HEK293 (cell line): ENCODE data around the gene RAB11FIP3.
A peak's percentile ranks its signal among the peaks of the same experiment; 100 is the strongest.

Experiments
- CTCF ChIA-PET: fragments of 350-600 bp; formaldehyde crosslinking; extraction: SDS; loops from one replicate; lab custom pipeline; 2021; ENCODE audit warnings: antibody characterized with exemption; lab: Yijun Ruan, JAX
- POLR2A ChIA-PET: fragments of 300-600 bp; formaldehyde crosslinking; extraction: SDS; loops from one replicate; lab custom pipeline; 2020; ENCODE audit warnings: antibody characterized with exemption, inconsistent platforms; lab: Yijun Ruan, JAX
- H3K27ac ChIP-seq: fragments of 200-500 bp; sonication (Bioruptor generic); 2 replicates; pipeline ENCODE4 v1.5.1; 2014; ENCODE audit warnings: low read depth, low read length, control low read depth, inconsistent platforms; ENCODE audit errors: extremely low read depth
- H3K36me3 ChIP-seq, 2 experiments: fragments of 200-500 bp in 1 of 2; sonication (Bioruptor generic) in 1 of 2; 1 replicate in 1 of 2; 2 replicates in 1 of 2; pipeline ENCODE4 v1.5.1; 2014 to 2017; ENCODE audit warnings: inconsistent platforms in 2 of 2, low read length in 2 of 2; ENCODE audit not compliant: control insufficient read depth in 2 of 2, insufficient read depth in 1 of 2
- H3K4me1 ChIP-seq: fragments of 200-500 bp; sonication (Bioruptor generic); 2 replicates; pipeline ENCODE4 v1.5.1; 2014; ENCODE audit warnings: mild to moderate bottlenecking, low read length, inconsistent platforms; ENCODE audit not compliant: control insufficient read depth, insufficient read depth
- H3K4me3 ChIP-seq: 2 replicates; pipeline ENCODE4 v1.5.1; 2011; ENCODE audit warnings: low read depth, mild to moderate bottlenecking, control low read depth, low read length, moderate library complexity
- H3K9me3 ChIP-seq: fragments of 200-500 bp; sonication (Bioruptor generic); 2 replicates; pipeline ENCODE4 v1.5.1; 2014; ENCODE audit warnings: low read depth, low read length, inconsistent platforms; ENCODE audit not compliant: control insufficient read depth, insufficient read depth
- BCL11A ChIP-seq: fragments of 450-650 bp; formaldehyde crosslinking; IDR thresholded peaks from 2 replicates; pipeline ENCODE4 v1.5.1; 2016; ENCODE audit warnings: low read depth, missing biosample characterization, missing genetic modification characterization
- HOXA7 ChIP-seq: sonication (generic); formaldehyde crosslinking; IDR thresholded peaks from 2 replicates; pipeline ENCODE4 v1.8.1; 2022; ENCODE audit warnings: missing genetic modification reagents, borderline replicate concordance
- KLF1 ChIP-seq: fragments of 450-650 bp; formaldehyde crosslinking; IDR thresholded peaks from 2 replicates; pipeline ENCODE4 v1.5.1; 2016; ENCODE audit warnings: missing biosample characterization, missing genetic modification characterization
- KLF10 ChIP-seq: fragments of 450-650 bp; IDR thresholded peaks from 2 replicates; pipeline ENCODE4 v1.5.1; 2018; ENCODE audit warnings: missing biosample characterization, mild to moderate bottlenecking, missing genetic modification characterization
- OSR2 ChIP-seq: fragments of 450-650 bp; formaldehyde crosslinking; IDR thresholded peaks from 2 replicates; pipeline ENCODE4 v1.5.1; 2016; ENCODE audit warnings: missing biosample characterization, missing genetic modification characterization
- TCF7L2 ChIP-seq: IDR thresholded peaks from 2 replicates; pipeline ENCODE4 v1.6.1; 2011; ENCODE audit warnings: low read depth, mild to moderate bottlenecking, inconsistent platforms, low read length, moderate library complexity, borderline replicate concordance
- ZFP69B ChIP-seq: fragments of 450-650 bp; formaldehyde crosslinking; IDR thresholded peaks from 2 replicates; pipeline ENCODE4 v1.5.1; 2016; ENCODE audit warnings: missing biosample characterization, missing genetic modification characterization
- ZNF138 ChIP-seq: fragments of 450-650 bp; formaldehyde crosslinking; IDR thresholded peaks from 2 replicates; pipeline ENCODE4 v1.5.1; 2016; ENCODE audit warnings: missing biosample characterization, missing genetic modification characterization, borderline replicate concordance
- ZNF155 ChIP-seq: fragments of 450-650 bp; formaldehyde crosslinking; IDR thresholded peaks from 2 replicates; pipeline ENCODE4 v1.5.1; 2016; ENCODE audit warnings: missing biosample characterization, missing genetic modification characterization
- ZNF274 ChIP-seq, 2 experiments: fragments of 200-500 bp in 1 of 2; fragments of 450-650 bp in 1 of 2; sonication (Bioruptor generic) in 1 of 2; formaldehyde crosslinking in 1 of 2; IDR thresholded peaks; 2 replicates each; pipeline versions ENCODE4 v1.5.1 to v1.6.1; 2014 to 2016; ENCODE audit warnings: borderline replicate concordance in 1 of 2, inconsistent platforms in 1 of 2, low read length in 1 of 2, missing biosample characterization in 1 of 2, missing genetic modification characterization in 1 of 2
- ZNF292 ChIP-seq: fragments of 450-650 bp; formaldehyde crosslinking; IDR thresholded peaks from 2 replicates; pipeline ENCODE4 v1.5.1; 2016; ENCODE audit warnings: low read depth, missing biosample characterization, missing genetic modification characterization, borderline replicate concordance
- ZNF311 ChIP-seq: fragments of 450-650 bp; formaldehyde crosslinking; IDR thresholded peaks from 2 replicates; pipeline ENCODE4 v1.5.1; 2017; ENCODE audit warnings: missing biosample characterization, missing genetic modification characterization, borderline replicate concordance
- ZNF600 ChIP-seq: fragments of 450-650 bp; formaldehyde crosslinking; IDR thresholded peaks from 2 replicates; pipeline ENCODE4 v1.5.1; 2016; ENCODE audit warnings: missing biosample characterization, missing genetic modification characterization
- ZNF658 ChIP-seq: fragments of 450-650 bp; formaldehyde crosslinking; IDR thresholded peaks from 2 replicates; pipeline ENCODE4; 2016; ENCODE audit warnings: missing biosample characterization, missing genetic modification characterization
- ZNF768 ChIP-seq: fragments of 450-650 bp; formaldehyde crosslinking; IDR thresholded peaks from 2 replicates; pipeline ENCODE4 v1.5.1; 2018; ENCODE audit warnings: missing biosample characterization, mild to moderate bottlenecking, missing genetic modification characterization
- TF ChIP-seq, protein P1 (sequence below): fragments of 450-650 bp; formaldehyde crosslinking; IDR thresholded peaks from 2 replicates; pipeline ENCODE4 v1.5.1; 2016; ENCODE audit warnings: missing biosample characterization, missing genetic modification characterization
- TF ChIP-seq, protein P2 (sequence below): fragments of 450-650 bp; formaldehyde crosslinking; IDR thresholded peaks from 2 replicates; pipeline ENCODE4 v1.5.1; 2016; ENCODE audit warnings: missing biosample characterization, missing genetic modification characterization
- TF ChIP-seq, protein P3 (sequence below): fragments of 450-650 bp; formaldehyde crosslinking; IDR thresholded peaks from 2 replicates; pipeline ENCODE4 v1.5.1; 2016; ENCODE audit warnings: missing biosample characterization, missing genetic modification characterization
- TF ChIP-seq, protein P4 (sequence below): fragments of 450-650 bp; formaldehyde crosslinking; IDR thresholded peaks from 2 replicates; pipeline ENCODE4 v1.5.1; 2016; ENCODE audit warnings: missing biosample characterization, missing genetic modification characterization

Gene RAB11FIP3

DNA sequence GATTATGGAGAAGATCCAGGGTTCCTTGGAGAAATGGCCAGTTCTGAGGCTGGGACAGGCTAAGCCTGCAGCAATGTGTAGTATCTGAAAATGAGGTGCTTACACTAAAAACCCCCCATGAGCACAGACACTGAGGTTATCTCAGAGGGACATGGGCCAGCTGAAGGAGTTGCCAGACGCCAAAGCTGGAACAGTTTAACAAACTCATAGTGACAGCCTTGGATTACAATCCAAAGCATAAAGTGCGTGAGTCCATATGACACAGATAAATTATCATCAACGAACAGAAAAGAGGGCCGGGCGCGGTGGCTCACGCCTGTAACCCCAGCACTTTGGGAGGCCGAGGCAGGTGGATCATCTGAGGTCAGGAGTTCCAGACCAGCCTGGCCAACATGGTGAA, 90.9 kb downstream of the RAB11FIP3 start (continued):
- TF ChIP-seq, protein P1, sequence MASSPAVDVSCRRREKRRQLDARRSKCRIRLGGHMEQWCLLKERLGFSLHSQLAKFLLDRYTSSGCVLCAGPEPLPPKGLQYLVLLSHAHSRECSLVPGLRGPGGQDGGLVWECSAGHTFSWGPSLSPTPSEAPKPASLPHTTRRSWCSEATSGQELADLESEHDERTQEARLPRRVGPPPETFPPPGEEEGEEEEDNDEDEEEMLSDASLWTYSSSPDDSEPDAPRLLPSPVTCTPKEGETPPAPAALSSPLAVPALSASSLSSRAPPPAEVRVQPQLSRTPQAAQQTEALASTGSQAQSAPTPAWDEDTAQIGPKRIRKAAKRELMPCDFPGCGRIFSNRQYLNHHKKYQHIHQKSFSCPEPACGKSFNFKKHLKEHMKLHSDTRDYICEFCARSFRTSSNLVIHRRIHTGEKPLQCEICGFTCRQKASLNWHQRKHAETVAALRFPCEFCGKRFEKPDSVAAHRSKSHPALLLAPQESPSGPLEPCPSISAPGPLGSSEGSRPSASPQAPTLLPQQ (tag by site-specific recombination), result no peak
- TF ChIP-seq, all 188 proteins: peak for 0

DNA sequence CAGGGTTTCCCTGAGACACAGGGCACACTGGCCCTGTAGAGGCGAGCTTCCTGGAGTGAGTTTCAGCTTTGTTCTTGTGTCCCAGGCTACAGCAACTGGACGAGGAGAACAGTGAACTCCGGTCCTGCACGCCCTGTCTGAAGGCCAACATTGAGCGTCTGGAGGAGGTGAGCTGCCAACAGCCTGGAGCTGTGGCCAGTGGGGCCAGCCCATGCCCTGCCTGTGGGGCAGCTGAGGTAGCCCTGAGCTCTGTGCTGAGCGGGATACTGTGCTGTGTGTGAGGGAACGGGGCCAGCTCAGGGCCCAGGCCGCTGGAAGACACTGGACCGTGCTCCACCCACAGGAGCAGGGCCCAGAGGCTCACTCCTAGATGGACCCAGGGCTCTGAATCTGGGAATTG, 93.4 kb downstream of the RAB11FIP3 start:
- Histone ChIP-seq H3K27ac (no peak overlapping the region), H3K36me3 (peaks cover 0 to 61% of the 10 kb centered on the region in 2 experiments; a peak in 2 of 3 replicates), H3K4me3 (no peak overlapping the region), H3K4me1 (no peaks in the 10 kb centered on the region), H3K9me3 (no peaks in the 10 kb centered on the region)
- TF ChIP-seq ZFP69B (tag by site-specific recombination) (no peak), ZNF600 (tag by site-specific recombination) (peak; percentile 27; the same call in 1 of the 2 replicates)
- POLR2A ChIA-PET, result interaction anchor here (0.8 kb wide), 1 partner anchor 8 kb away, joined by 3 read pairs; the partner anchor contains the start of gene CAPN15
- CTCF ChIA-PET, result no interaction called here

DNA sequence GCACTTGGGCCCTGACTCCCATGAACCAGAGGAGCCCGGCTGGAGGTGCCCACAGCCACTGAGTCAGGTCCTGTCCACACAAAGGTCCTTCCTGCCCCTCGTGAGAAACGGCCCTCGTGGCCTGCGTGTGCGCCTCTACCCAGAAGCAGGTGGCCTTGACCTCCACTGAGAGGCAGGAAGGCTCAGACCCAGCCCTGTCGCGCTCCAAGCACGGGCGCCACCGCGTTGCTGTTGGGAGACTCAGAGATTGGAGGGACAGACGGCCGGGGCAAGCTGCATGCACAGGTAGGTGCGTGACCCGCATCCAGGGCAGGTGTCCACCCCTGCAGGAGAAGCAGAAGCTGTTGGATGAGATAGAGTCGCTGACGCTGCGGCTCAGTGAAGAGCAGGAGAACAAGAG, 94.0 kb downstream of the RAB11FIP3 start:
- TF ChIP-seq, protein P2, sequence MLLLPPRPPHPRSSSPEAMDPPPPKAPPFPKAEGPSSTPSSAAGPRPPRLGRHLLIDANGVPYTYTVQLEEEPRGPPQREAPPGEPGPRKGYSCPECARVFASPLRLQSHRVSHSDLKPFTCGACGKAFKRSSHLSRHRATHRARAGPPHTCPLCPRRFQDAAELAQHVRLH, result no peak
- TF ChIP-seq KLF10 (tag by site-specific recombination), result no peak
- TF ChIP-seq ZNF274 (IDR thresholded peaks at IDR 0.05; ENCODE audit: low read length), result no peak
- TF ChIP-seq ZNF274 (tag by site-specific recombination; IDR thresholded peaks at IDR 0.05; ENCODE audit: borderline replicate concordance), result no peak
- no peak for TF ChIP-seq ZNF292 (tag by site-specific recombination)
- TF ChIP-seq OSR2 (tag by site-specific recombination), result no peak
- TF ChIP-seq ZNF311 (tag by site-specific recombination), result no peak
- TF ChIP-seq, protein P3, sequence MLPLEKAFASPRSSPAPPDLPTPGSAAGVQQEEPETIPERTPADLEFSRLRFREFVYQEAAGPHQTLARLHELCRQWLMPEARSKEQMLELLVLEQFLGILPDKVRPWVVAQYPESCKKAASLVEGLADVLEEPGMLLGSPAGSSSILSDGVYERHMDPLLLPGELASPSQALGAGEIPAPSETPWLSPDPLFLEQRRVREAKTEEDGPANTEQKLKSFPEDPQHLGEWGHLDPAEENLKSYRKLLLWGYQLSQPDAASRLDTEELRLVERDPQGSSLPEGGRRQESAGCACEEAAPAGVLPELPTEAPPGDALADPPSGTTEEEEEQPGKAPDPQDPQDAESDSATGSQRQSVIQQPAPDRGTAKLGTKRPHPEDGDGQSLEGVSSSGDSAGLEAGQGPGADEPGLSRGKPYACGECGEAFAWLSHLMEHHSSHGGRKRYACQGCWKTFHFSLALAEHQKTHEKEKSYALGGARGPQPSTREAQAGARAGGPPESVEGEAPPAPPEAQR (tag by site-specific recombination), result no peak
- no peak for TF ChIP-seq BCL11A (tag by site-specific recombination)
- TF ChIP-seq, protein P4, sequence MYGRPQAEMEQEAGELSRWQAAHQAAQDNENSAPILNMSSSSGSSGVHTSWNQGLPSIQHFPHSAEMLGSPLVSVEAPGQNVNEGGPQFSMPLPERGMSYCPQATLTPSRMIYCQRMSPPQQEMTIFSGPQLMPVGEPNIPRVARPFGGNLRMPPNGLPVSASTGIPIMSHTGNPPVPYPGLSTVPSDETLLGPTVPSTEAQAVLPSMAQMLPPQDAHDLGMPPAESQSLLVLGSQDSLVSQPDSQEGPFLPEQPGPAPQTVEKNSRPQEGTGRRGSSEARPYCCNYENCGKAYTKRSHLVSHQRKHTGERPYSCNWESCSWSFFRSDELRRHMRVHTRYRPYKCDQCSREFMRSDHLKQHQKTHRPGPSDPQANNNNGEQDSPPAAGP (tag by site-specific recombination), result no peak
- TF ChIP-seq ZNF155 (tag by site-specific recombination), result no peak
- TF ChIP-seq ZNF138 (tag by site-specific recombination), result no peak
- no peak for TF ChIP-seq TCF7L2
- no peak for TF ChIP-seq ZNF658 (tag by site-specific recombination)
- no peak for TF ChIP-seq KLF1 (tag by site-specific recombination)
- TF ChIP-seq HOXA7 (CRISPR knock-in tag), result no peak
- no peak for TF ChIP-seq ZNF768 (tag by site-specific recombination)
- no peak for TF ChIP-seq ZFP69B (tag by site-specific recombination)
- TF ChIP-seq, protein P1 (tag by site-specific recombination), result no peak
- CTCF ChIA-PET, result interaction anchor here (1.3 kb wide), 1 partner anchor 28 kb away, joined by 3 read pairs; no protein-coding TSS in a partner anchor
- H3K4me1 ChIP-seq, result no peaks in the 10 kb centered on the region
- H3K4me3 ChIP-seq, result no peak overlapping the region
- H3K27ac ChIP-seq, result no peak overlapping the region
- H3K9me3 ChIP-seq, result no peaks in the 10 kb centered on the region
- POLR2A ChIA-PET, result no interaction called here
- peaks cover 0 to 55% of the 10 kb centered on the region in 2 experiments; a peak in 2 of 3 replicates for H3K36me3 ChIP-seq
